Pulmonary artery endothelial cell (primary cell): ENCODE measurements around the gene HIP1R. TPM values are rescaled to one million over a fixed set of nuclear protein-coding genes. Genes with fewer than 3 reads are reported as not detected.

Source experiments
- DNase-seq: peaks from one replicate; pipeline ENCODE4 v3.0.0-alpha.2; 2011; ENCODE audit warnings: low read depth, low spot score
- total RNA-seq: library from RNA; depleted of rRNA; stranded (reverse); fragments of >200 nt; gene quantifications from 2 replicates; pipeline ENCODE4 v1.2.3, GENCODE V29; 2014

Gene HIP1R
- total RNA-seq, 1 donor from 2014 or later, result 121 TPM

- no peak for DNase-seq
Observed at GRCh38 chr12:122860854-122861586, 25.8 kb downstream of the HIP1R start.

- no peak for DNase-seq
Observed at GRCh38 chr12:122861587-122861970, 26.3 kb downstream of the HIP1R start.

DNA sequence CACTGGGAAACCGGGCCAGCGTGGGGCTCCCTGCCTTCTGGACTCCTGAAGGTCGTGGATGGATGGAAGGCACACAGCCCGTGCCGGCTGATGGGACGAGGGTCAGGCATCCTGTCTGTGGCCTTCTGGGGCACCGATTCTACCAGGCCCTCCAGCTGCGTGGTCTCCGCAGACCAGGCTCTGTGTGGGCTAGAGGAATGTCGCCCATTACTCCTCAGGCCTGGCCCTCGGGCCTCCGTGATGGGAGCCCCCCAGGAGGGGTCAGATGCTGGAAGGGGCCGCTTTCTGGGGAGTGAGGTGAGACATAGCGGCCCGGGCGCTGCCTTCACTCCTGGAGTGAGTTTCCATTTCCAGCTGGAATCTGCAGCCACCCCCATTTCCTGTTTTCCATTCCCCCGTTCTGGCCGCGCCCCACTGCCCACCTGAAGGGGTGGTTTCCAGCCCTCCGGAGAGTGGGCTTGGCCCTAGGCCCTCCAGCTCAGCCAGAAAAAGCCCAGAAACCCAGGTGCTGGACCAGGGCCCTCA is 26.9 kb downstream of the HIP1R start:
- DNase-seq, result no peak

GRCh38 chr12:122862872-122863701 is 27.8 kb downstream of the HIP1R start:
- no peak for DNase-seq

DNA sequence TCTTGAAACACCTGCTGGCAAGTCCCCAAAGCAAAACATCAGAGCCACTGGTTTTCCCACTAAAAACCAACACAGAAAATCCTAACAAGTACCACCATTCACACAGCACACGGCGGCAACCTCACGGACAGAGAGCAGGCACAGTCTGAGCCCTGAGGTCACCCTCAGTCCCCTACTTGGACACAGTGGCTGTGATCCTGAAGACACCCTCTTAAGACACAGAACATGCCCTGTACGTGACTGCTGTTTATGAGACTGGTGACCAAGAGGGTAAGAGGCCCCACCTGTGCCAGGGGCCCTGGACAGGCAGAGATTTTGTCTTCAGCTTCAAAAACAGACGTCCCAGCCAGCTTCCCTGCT is 29.6 kb downstream of the HIP1R start:
- DNase-seq, result no peak

GRCh38 chr12:122865268-122866231 is 30.3 kb downstream of the HIP1R start:
- no peak for DNase-seq

GRCh38 chr12:122866379-122866778 is 31.1 kb downstream of the HIP1R start:
- no peak for DNase-seq

- no peak for DNase-seq
Observed at GRCh38 chr12:122866950-122867607, 31.8 kb downstream of the HIP1R start.

DNA sequence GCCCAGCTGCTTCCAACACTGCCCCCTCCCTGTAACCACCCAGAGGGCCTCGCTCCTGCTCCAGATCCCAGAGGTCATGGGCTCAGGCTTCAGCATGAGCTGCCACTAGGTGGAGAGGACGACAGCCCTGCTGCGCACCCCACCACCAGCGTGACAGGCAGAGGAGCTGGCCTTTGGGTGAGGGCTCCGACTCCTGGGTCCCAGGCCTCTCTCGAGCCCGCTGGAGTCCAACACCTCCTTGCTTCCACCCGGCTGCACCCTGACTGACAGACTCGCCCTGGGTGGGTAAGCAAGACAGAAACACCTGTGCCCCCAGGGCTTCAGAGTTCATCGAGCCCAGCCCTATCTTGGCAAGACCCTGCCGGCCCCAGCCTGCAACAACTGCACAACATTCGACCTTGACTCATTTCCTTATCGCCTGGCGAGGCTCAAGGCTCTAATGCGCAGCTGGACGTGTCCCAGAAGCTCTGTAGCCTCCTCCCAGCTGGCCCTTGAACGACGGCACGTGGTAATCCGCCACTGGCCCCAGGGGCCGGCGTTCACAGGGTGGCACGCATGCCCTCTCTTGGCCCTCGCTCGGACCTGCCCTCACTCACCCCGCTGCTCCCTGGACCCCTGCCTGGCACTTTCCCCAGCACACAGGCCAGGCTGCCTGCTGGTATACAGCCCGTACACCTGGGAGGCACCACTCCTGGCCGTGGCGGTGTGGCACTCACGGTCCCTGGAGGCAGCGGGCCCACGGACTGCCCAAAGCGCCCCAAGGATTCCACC is 32.6 kb downstream of the HIP1R start:
- peak; percentile 71 for DNase-seq

DNA sequence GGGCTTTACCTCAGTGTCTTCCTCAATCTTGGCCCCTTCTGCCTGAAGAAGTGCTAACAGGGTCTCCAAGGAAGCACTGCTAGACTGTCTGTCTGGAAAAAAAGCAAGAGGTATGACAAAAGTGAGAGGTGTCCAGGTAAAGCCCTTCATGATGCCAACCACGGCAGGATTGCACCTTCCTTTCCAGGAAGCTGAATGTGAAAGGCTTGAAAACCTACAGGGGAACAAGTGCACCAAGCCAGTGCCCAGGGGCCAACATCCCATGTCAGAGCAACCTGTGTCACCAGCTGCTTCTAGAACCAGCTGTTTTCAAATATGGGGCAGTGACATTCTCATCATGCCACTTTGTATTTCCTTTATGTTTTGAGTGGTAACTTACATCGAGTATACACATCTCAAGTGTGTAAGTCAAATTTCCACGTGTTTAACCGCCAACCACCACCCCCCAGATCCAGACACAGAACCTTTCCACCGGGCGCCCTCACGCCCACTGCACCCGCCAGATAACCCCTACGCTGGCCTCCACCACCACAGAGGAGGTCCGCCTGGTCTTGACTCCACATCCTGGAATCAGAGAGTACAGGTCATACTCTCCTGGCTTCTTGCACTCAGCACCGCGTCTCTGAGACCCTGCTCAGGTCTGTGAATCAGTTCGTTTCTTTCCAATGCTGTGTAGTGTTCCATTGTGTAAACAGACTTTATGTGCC is 33.4 kb downstream of the HIP1R start:
- no peak for DNase-seq

DNA sequence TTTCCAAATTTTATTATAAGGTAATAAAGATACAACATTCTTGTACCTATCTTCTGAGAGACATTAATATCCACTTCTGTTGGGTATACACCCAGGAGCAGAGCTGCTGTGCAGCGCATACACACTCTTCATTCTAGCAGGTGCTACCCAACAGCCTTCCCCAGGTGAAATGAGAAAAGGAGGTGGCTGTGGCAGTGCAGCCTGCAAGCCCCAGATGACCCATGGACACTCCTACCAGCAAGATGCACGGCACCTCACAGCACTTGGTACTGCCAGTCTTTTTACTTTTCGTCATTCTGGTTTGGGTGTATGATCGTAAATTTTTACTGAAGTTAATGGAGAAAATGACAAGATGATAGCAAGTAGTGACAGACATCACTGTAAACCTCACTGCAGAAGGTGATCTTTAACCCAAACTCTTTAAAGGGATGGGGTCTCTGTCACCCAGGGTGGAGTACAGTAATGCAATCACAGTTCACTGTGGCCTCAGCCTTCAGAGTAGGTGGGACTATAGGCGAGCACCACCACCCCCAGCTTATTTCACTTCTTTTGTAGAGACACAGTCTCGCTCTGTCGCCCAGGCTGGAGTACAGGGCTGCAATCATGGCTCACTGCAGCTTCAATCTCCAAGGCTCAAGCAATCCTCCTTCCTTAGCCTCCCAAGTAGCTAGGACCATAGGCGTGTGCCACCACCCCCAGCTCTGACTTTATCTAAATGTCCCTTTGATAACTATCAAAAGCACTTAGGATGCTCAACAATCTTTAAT is 34.1 kb downstream of the HIP1R start:
- DNase-seq, result no peak

DNA sequence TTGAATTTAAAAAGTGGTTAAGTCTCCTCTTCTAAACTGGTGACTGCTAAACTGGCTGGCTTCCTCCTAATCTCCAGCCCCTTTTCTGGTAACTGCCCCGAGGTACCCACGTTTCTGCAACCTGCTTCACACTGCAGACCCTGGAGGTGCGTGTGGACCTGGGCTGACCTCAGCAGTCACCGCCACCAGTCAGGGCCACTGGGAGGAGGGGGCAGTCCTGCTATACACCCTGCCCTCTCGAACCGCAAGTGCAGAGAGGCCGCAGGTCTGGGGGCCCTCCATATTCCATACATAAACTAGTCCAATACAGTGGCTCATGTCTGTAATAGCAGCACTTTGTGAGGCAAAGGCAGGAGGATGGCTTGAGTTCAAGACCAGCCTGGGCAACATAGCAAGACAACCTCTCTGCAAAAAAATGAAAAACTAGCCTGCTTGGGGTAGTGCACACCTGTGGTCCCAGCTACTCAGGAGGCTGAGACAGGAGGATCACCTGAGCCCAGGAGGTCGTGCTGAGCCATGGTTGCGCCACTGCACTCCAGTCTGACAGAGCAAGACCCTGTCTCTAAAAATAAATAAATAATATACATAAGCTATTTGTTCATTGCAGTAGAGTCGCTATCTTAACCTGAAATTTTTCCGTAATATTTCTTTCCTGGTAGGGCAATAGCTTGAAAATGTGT is 35.0 kb downstream of the HIP1R start:
- no peak for DNase-seq

GRCh38 chr12:122870867-122871664 is 35.8 kb downstream of the HIP1R start:
- no peak for DNase-seq

- no peak for DNase-seq
Observed at GRCh38 chr12:122871851-122872780, 36.9 kb downstream of the HIP1R start.

- no peak for DNase-seq
Observed at GRCh38 chr12:122872815-122873361, 37.6 kb downstream of the HIP1R start.

- no peak for DNase-seq
Observed at GRCh38 chr12:122873540-122873939, 38.3 kb downstream of the HIP1R start.
